ENCODE data around the gene CTSD.

The CTSD gene

DNA sequence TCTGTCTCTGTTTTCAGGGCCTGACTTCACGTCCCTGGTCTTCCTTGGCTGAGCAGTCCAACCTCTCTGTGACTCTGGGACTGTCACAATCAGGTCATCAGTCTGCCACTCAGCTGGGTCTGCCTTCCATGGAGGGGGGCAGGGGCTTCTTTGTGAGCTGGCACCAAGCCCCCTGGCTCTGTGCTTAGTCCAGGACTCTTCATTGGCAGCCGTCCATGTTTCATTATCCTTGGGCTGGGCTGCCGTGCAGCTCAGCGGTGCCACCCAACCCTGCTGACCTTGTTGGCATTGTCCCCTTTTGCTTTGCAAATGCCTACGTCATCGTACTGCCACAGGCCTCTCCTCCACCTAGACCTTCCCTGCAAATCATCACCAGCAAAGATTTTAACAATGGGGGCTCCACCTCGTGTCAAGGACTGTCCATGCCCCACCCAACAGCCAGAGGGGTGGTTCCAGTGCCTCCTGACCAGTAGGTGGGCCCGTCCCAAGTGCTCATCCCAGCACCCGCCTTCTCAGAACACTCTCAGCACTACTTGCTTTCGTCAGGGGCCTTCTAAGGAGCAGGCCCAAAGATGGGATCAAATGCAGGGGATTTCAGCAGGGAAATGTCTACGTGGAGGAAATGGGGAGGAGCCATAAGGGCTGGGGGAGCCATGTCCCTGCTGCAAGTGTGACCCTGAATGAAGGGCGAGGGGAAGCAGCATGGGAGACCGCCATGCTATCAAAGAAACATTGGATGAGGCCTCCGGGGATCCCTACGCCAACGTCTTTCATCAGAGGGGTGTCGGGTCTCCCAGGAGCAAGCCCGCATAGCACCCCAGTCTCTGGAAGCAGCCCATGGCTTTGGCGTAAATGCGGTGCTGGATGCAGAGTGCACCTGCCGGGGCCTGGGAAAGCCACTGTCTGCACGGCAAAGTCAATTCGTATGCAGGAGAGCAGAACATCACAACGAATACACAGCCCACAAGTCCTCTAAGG is 48.5 kb downstream of the CTSD start:
- TF ChIP-seq, protein P1, sequence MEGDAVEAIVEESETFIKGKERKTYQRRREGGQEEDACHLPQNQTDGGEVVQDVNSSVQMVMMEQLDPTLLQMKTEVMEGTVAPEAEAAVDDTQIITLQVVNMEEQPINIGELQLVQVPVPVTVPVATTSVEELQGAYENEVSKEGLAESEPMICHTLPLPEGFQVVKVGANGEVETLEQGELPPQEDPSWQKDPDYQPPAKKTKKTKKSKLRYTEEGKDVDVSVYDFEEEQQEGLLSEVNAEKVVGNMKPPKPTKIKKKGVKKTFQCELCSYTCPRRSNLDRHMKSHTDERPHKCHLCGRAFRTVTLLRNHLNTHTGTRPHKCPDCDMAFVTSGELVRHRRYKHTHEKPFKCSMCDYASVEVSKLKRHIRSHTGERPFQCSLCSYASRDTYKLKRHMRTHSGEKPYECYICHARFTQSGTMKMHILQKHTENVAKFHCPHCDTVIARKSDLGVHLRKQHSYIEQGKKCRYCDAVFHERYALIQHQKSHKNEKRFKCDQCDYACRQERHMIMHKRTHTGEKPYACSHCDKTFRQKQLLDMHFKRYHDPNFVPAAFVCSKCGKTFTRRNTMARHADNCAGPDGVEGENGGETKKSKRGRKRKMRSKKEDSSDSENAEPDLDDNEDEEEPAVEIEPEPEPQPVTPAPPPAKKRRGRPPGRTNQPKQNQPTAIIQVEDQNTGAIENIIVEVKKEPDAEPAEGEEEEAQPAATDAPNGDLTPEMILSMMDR (IDR thresholded peaks at IDR 0.05) = no peak
- no peak for DNase-seq (ENCODE audit: low spot score)
- no peak overlapping the region for H3K27ac ChIP-seq
- H3K4me3 ChIP-seq = no peak overlapping the region

- no peak for DNase-seq (ENCODE audit: low spot score)
- Histone ChIP-seq H3K27ac (no peak overlapping the region), H3K4me3 (no peak overlapping the region)
- TF ChIP-seq, protein P1 (IDR thresholded peaks at IDR 0.05) = no peak
Measured at GRCh38 chr11:1708716-1709115, 55.0 kb downstream of the CTSD start.

DNA sequence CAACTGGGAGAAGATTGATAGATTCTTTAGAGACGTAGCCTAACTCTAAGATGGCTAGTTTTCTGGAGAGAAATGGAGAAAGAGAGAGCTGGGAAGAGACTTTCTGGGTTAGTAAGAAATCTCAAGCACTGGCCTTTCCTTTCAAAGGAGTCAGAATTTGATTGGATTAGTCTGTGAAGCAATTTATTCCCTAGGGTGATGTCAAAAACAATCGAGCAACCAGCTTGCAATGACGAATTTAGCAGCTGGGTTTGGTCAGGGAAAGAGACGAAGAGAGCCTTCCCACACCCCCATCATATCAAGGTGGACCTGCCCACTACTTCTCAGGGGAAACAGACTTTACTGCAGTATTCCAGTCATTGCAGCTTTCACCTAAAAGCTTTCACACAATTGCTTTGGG is 56.0 kb downstream of the CTSD start:
- no peak overlapping the region for H3K27ac ChIP-seq
- TF ChIP-seq, protein P1 (IDR thresholded peaks at IDR 0.05) = no peak
- H3K4me3 ChIP-seq = no peak overlapping the region
- no peak for DNase-seq (ENCODE audit: low spot score)

DNA sequence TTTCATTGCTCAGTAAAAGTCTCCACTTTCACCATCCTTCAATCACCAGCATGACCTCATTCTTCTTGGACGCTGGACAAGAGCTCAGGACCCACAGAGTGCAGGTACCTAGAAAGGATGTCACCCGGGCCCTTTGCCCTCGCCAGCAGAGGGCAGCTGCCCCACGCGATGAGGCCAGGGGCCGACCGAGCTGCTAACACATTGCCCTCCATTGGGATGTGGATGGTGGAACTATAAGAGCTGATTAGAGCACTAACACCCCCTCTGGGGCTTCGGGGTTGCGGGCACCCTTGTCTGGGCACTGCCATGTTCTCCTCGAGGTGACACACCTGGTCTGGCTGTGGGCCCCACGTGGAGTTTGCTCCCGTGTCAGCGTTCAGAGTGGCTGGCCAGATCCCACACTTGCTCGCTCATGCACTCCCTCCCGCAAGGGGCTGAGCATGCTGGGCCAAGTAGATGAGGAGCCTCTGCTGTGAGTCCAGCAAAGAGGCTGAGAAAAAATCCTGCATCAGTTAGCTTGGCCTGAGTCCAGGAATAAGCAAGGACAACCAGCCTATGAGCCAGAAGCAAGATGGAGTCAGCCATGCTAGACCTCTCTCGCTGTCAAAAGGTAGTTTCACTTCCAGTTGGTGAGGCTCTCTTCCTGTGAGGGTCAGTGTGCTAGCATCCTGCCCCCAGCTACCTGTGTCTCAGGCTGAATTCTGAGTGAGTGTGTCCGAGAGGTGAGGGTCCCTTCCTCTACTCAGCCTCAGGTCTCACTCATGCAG is 56.9 kb downstream of the CTSD start:
- TF ChIP-seq, protein P1 (IDR thresholded peaks at IDR 0.05) = no peak
- Histone ChIP-seq H3K27ac (no peak overlapping the region), H3K4me3 (no peak overlapping the region)
- no peak for DNase-seq (ENCODE audit: low spot score)

- no peak overlapping the region for H3K27ac ChIP-seq
- DNase-seq (ENCODE audit: low spot score) = no peak
- TF ChIP-seq, protein P1 (IDR thresholded peaks at IDR 0.05) = no peak
- H3K4me3 ChIP-seq = peak overlapping the region; percentile 46
Measured at GRCh38 chr11:1705126-1706052, 58.3 kb downstream of the CTSD start.

- H3K27ac ChIP-seq = no peak overlapping the region
- TF ChIP-seq, protein P1 (IDR thresholded peaks at IDR 0.05) = no peak
- no peak for DNase-seq (ENCODE audit: low spot score)
- H3K4me3 ChIP-seq = no peak overlapping the region
Measured at GRCh38 chr11:1703146-1703545, 60.6 kb downstream of the CTSD start.
